ENCODE results near the gene NFATC1. TPM values are rescaled to one million over a fixed set of nuclear protein-coding genes. Genes with fewer than 3 reads are reported as not detected.

Gene NFATC1
- total RNA-seq, 2 experiments from 2014 or later: 97.2 to 98.3 TPM

DNA sequence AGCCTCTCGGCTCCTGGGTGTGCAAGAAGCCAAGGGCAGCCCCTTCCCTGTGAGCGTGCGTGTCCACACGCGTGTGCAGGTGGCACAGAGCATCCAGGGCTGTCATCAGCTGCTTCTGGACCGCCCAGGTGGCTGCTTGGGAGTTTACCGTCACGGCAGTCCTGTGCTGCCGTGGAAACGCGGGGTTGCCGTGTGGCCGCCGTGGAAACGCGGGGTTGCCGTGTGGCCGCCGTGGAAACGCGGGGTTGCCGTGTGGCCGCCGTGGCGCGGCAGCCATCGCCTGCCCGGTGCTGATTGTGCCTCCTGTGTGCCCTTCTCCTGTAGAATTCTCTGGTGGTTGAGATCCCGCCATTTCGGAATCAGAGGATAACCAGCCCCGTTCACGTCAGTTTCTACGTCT, 71.4 kb downstream of the NFATC1 start:
- H3K27me3 Mint-ChIP-seq: no peaks in the 10 kb centered on the region
- intact Hi-C loops (cut with micrococcal nuclease): no loop called here
- peaks cover 8% of the 10 kb centered on the region for H3K4me1 Mint-ChIP-seq (ENCODE audit: low read depth)
- H3K9me3 Mint-ChIP-seq: no peaks in the 10 kb centered on the region
- no peak for DNase-seq
- H3K4me3 Mint-ChIP-seq: no peak overlapping the region
- no peak for TF ChIP-seq CTCF (IDR thresholded peaks at IDR 0.05)
- no peak for ATAC-seq
- POLR2A ChIA-PET: no interaction called here
- no peak overlapping the region for H3K27ac Mint-ChIP-seq
- H3K36me3 Mint-ChIP-seq (ENCODE audit: low read depth): peaks cover 52% of the 10 kb centered on the region
- CTCF ChIA-PET: no interaction called here

DNA sequence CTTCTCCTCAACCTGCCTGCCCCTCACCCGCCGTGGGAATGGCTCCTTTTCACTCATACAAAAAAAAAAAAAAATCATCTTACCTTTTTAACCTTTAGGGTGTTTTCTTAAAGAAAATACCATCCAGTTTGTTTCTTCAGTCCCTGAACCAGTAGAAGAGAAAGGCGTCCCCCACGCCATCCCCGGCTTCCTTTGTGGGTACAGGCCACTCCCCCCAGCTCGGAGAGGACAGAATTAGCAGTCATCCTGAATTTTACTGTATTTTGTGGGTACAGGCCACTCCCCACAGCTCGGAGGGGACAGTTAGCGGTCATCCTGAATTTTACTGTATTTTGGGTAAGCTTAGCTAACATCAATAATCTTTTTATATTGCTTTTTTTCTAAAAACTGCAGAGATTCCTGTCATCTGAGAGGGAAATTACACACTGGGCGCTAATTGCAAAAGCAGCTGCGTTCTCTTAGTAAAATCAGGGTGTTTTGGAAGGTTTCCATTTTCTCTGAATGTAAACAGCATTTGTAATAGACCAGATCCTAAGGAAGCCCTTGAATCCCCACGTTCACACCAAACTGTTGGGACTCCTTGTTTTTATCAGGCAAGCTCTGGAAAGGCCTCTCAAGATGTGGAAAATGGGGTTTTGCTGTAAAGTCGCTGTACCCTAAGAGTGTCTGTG, 72.5 kb downstream of the NFATC1 start:
- CTCF ChIA-PET: interaction anchor here (0.7 to 1.1 kb wide), 2 partner anchors 54 to 55 kb away, joined by 3 to 6 read pairs; no protein-coding TSS in a partner anchor
- ATAC-seq: no peak
- H3K27ac Mint-ChIP-seq: peak overlapping the region; percentile 53

GRCh38 chr18:79469309-79469708, 73.6 kb downstream of the NFATC1 start:
- no peaks in the 10 kb centered on the region for H3K27me3 Mint-ChIP-seq
- ChIA-PET POLR2A (no interaction called here), CTCF (no interaction called here)
- intact Hi-C loops (cut with micrococcal nuclease): no loop called here
- no peak overlapping the region for H3K27ac Mint-ChIP-seq
- peaks cover 2% of the 10 kb centered on the region for H3K9me3 Mint-ChIP-seq
- ATAC-seq (no peak), DNase-seq (no peak)
- no peak overlapping the region for H3K4me3 Mint-ChIP-seq
- peaks cover 64% of the 10 kb centered on the region for H3K36me3 Mint-ChIP-seq (ENCODE audit: low read depth)
- H3K4me1 Mint-ChIP-seq (ENCODE audit: low read depth): peaks cover 8% of the 10 kb centered on the region
- no peak for TF ChIP-seq CTCF (IDR thresholded peaks at IDR 0.05)

More for the DNA sequence above, 72.5 kb downstream of the NFATC1 start:
- peaks cover 8% of the 10 kb centered on the region for H3K4me1 Mint-ChIP-seq (ENCODE audit: low read depth)
- POLR2A ChIA-PET: no interaction called here
- H3K36me3 Mint-ChIP-seq (ENCODE audit: low read depth): peaks cover 62% of the 10 kb centered on the region
- H3K4me3 Mint-ChIP-seq: no peak overlapping the region
- peaks cover 2% of the 10 kb centered on the region for H3K9me3 Mint-ChIP-seq
- H3K27me3 Mint-ChIP-seq: no peaks in the 10 kb centered on the region
- DNase-seq: no peak
- TF ChIP-seq CTCF (IDR thresholded peaks at IDR 0.05): no peak
- intact Hi-C loops (cut with micrococcal nuclease): no loop called here

GRCh38 chr18:79469751-79470505, 74.2 kb downstream of the NFATC1 start:
- ChIA-PET CTCF (interaction anchor here (0.8 kb wide), 1 partner anchor 58 kb away, joined by 3 read pairs; no protein-coding TSS in a partner anchor), POLR2A (interaction anchor here (0.8 kb wide), 1 partner anchor 15 kb away, joined by 3 read pairs; no protein-coding TSS in a partner anchor)
- DNase-seq: no peak
- intact Hi-C loops (cut with micrococcal nuclease): no loop called here
- no peak for ATAC-seq
- Mint-ChIP-seq H3K27me3 (no peaks in the 10 kb centered on the region), H3K4me1 (ENCODE audit: low read depth) (peaks cover 7% of the 10 kb centered on the region), H3K27ac (peak overlapping the region; percentile 55), H3K4me3 (no peak overlapping the region), H3K9me3 (peaks cover 2% of the 10 kb centered on the region), H3K36me3 (ENCODE audit: low read depth) (peaks cover 63% of the 10 kb centered on the region)
- no peak for TF ChIP-seq CTCF (IDR thresholded peaks at IDR 0.05)

- TF ChIP-seq CTCF (IDR thresholded peaks at IDR 0.05): no peak
- peak overlapping the region; percentile 55 for H3K27ac Mint-ChIP-seq
- intact Hi-C loops (cut with micrococcal nuclease): no loop called here
- H3K4me1 Mint-ChIP-seq (ENCODE audit: low read depth): peaks cover 4% of the 10 kb centered on the region
- peaks cover 2% of the 10 kb centered on the region for H3K9me3 Mint-ChIP-seq
- H3K36me3 Mint-ChIP-seq (ENCODE audit: low read depth): peaks cover 58% of the 10 kb centered on the region
- ATAC-seq (peak; percentile 28), DNase-seq (peak; percentile 37)
- POLR2A ChIA-PET: interaction anchor here (0.8 kb wide), 1 partner anchor 16 kb away, joined by 3 read pairs; no protein-coding TSS in a partner anchor
- H3K4me3 Mint-ChIP-seq: no peak overlapping the region
- CTCF ChIA-PET: interaction anchor here (0.8 kb wide), 1 partner anchor 57 kb away, joined by 3 read pairs; no protein-coding TSS in a partner anchor
- H3K27me3 Mint-ChIP-seq: no peaks in the 10 kb centered on the region
These were observed 74.8 kb downstream of the NFATC1 start for GRCh38 chr18:79470547-79470946.

All from activated CD8-positive, alpha-beta T cell treated with anti-CD3 and anti-CD28 coated beads for 36 hours (primary cell).